Panc1 (cell line): ENCODE measurements around the gene VSTM2L.

Experiments used
- CTCF ChIP-seq: fragments of 450-650 bp; IDR thresholded peaks from 2 replicates; pipeline ENCODE4 v1.5.1; 2017; ENCODE audit warnings: mild to moderate bottlenecking
- POLR2AphosphoS5 ChIP-seq: IDR thresholded peaks from 2 replicates; pipeline ENCODE4 v1.6.1; 2012; ENCODE audit warnings: mild to moderate bottlenecking, low read depth, low read length, moderate library complexity
- REST ChIP-seq, 2 experiments: IDR thresholded peaks; 2 replicates each; pipeline ENCODE4 v1.6.1; 2011 to 2012; ENCODE audit warnings: low read depth in 2 of 2, control low read depth in 1 of 2, low read length in 1 of 2, mild to moderate bottlenecking in 1 of 2, moderate library complexity in 1 of 2; ENCODE audit not compliant: insufficient read depth in 1 of 2
- TCF7L2 ChIP-seq: IDR thresholded peaks from 2 replicates; pipeline ENCODE4 v1.6.1; 2011; ENCODE audit warnings: mild to moderate bottlenecking, low read depth, low read length, inconsistent platforms

GRCh38 chr20:37971561-37972127 lies 68.7 kb downstream of the VSTM2L start:
- TF ChIP-seq CTCF (no peak), POLR2AphosphoS5 (no peak), REST (IDR thresholded peaks at IDR 0.05; ENCODE audit: insufficient read depth in 1 of 2, low read depth in 2 of 2, low read length in 1 of 2) (no peak), TCF7L2 (no peak)
